Lung microvascular endothelial cell (primary cell): Measurements from ENCODE around the gene KCNK18. TPM values are rescaled to one million over a fixed set of nuclear protein-coding genes. Genes with fewer than 3 reads are reported as not detected.
"Not testable (repeated sequence)": the region's sequence is repeated elsewhere in the genome, so short reads cannot be mapped to it uniquely, and the experiment has no call there.

ENCODE experiments used
- DNase-seq, 2 donors: peaks; one replicate each; pipeline versions ENCODE4 v3.0.0 to v3.0.0-alpha.2; 2010; ENCODE audit warnings: low read depth in 2 of 2
- total RNA-seq: library from RNA; depleted of rRNA; stranded (reverse); fragments of >200 nt; gene quantifications from 2 replicates; pipeline ENCODE4 v1.2.1, GENCODE V29; 2014

KCNK18 gene
- total RNA-seq, 1 donor from 2014 or later: not detected

DNA sequence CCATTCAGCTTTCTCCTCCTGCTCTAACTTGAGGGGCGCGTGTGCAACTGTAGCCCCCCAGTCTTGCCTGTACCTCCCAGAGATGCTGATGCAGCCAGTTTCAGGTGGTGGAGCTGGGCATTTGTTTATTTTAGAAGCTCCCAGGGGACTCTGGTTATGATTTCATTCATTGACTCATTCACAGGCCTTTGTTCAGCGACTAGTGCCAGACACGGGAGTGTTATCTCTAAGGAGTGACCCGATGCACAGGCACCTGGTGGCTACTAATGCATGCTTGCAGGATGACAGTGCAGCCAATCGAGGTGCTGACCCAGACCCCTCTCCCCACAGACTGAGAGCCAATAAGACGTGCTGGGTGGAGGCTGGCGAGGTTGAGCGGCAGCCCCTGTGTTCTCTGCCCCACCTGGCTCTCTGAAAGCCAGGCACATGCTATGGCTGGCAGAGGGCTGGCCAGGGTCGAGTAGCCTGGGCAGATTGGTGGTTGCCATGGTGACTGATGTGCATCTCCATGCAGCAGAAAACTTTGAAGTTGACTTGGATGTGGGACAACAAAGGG, 23.9 kb downstream of the KCNK18 start:
- no peak for DNase-seq

DNA sequence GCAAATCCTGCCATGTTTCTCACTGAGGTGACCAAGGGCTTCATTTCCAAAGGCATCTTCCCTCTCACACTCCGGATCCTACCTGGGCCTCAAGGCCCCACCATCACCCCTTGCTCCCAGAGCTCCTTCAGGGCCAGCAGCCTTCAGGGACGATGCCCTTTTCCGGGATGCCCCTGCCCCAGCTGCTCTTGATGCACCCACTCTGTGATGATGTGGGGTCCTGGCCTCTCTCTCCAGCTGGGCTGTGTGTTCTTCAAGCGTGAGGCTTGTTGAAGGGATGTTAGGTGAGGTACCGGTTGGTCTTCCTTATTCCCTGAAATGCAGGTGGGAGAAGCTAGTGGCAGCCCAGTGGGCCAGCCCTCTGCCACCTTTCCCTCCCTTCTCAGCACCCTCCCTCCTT, 25.3 kb downstream of the KCNK18 start:
- no peak for DNase-seq

DNA sequence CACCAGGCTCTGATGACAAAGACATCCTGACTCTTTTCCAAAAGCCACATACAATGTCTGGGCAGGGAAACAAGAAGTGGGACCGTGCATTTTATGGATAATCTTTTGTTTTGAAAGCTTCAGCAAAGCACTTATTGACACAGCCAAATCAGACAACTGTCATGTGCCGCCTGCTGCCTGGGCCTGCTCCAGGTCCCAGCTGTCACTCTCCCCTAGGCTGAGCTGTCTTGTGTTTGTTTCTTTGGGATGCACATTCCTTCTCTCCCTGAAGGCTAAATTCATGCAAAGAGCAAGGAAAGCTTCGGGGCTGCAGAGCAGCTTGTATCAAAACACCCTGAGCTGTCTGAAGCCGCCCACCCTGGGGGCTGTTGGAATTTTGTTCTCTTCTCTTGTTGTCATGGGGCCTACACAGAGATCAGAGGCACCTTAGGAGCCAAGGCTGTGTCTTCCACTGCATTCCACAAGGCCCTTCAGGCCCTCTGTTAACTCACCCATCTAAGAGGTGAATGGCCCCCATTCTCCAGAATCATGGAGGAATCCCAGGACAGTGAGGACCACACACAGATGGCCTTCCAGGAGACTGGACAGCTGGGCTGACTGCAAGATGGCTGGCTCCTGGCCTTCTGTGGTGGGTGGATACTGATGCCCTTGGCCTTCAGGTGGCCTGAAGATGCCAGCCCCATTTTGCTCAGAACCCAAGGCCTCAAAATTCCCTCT, 25.8 kb downstream of the KCNK18 start:
- no peak for DNase-seq

DNA sequence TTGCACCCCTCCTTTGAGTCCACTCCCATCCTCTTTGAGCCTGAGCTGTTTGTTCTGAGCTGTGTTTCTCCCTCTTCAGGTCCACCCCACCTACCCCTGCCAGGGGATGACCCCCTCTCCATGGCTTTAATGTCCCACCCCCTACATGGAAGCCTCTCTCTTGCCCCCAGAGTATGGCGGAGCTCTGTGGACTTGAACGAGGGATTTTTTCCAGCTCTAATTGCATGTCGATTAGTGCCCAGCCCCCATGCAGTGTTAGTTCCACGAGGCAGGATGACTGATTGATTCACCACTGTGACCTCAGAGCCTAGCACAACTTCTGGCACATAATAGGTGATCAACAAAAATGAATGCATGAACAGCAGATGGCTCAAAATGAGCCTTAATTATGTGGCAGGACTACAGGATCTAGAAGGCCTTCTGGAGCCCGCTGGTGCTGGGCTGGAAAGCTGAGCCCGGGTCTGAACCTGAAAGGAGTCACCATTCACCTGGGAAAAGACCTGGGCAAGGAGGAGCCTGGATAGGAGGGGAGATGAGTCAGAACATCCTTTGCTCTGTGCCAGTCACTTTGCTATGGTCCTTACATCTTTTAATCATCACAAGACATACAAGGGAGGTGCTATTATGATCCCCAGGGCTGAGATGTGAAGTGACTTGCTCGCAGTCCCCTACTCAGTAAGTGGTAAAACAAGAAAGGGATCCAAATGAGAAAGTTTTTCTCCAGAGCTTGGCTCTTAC, 26.6 kb downstream of the KCNK18 start:
- no peak for DNase-seq

DNA sequence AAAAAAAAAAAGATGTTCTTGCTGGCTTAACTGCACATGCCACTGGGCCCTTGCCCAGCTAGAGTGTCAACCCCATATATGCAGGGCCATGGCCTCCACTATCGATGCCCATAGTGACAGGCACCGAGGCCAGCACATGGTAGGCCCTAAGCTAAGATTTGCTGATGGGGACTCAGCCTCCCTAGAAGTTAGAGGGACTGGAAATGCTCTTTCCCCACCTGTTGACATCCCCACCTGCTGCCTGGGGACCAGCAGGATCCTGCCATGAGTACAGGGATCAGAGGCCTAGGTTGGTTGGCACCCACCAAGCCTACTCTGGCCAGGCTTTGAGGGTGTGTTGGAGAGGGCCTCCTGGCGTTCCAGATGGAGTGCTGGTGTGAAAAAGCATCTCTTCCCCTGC, 27.6 kb downstream of the KCNK18 start:
- no peak for DNase-seq

DNA sequence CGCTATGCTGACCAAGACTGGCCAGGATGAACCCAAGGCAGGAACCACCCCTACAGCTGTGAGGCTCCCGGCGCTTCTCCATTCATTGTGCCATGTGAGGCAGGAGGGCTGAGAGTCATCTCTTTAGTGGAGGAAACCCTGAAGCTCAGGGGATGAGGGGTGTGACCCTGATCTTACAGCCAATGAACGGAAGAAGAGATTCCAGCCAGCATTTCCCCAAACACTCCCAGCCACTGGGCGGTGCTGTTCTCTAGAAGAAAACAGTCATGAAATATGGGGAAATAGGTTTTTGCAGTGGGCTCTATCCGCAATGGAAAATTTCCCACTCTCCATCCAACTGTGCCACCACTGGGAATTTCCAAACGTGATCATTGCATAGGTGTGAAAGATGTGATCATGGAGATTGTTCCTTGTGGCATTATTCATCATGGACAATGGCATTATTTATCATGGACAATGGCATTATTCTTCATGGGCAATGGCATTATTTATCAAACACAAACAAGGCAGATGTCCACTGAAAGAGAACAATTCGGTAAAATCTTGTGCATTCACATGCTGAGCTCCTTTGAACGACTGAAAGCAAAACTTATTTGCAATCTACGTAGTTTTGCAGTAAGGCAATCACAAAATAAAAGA, 29.6 kb downstream of the KCNK18 start:
- DNase-seq: peak; percentile 17 to 42

DNA sequence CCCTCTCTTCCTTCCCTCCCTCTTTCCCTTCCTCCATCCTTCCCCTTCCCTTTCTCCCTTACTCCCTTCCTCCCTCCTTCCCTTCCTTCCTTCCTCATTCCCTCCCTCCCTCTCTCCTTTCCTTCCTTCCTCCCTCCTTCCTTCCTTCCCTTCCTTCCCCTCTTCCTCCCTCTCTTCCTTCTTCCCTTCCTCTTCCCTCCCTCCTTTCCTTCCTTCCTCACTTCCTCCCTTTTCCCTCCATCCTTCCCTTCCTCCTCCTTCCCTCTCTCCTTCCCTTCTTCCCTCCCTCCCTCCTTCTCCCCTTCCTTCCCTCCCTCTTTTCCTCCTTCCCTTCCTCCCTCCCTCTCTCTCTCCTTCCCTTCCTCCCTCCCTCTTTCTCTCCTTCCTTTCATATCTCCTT, 30.9 kb downstream of the KCNK18 start:
- DNase-seq: no peak

DNA sequence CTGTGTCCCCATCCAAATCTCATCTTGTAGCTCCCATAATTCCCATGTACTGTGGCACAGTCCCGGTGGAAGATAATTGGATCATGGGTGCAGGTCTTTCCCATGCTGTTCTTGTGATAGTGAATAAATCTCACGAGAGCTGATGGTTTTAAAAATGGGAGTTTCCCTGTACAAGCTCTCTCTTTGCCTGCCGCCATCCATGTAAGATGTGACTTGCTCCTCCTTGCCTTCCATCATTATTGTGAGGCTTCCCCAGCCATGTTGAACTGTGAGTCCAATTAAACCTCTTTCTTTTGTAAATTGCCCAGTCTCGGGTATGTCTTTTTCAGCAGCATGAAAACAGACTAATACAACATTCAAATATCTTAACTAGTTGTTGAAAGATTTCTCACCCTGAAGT, 32.8 kb downstream of the KCNK18 start:
- DNase-seq: not testable (repeated sequence)

DNA sequence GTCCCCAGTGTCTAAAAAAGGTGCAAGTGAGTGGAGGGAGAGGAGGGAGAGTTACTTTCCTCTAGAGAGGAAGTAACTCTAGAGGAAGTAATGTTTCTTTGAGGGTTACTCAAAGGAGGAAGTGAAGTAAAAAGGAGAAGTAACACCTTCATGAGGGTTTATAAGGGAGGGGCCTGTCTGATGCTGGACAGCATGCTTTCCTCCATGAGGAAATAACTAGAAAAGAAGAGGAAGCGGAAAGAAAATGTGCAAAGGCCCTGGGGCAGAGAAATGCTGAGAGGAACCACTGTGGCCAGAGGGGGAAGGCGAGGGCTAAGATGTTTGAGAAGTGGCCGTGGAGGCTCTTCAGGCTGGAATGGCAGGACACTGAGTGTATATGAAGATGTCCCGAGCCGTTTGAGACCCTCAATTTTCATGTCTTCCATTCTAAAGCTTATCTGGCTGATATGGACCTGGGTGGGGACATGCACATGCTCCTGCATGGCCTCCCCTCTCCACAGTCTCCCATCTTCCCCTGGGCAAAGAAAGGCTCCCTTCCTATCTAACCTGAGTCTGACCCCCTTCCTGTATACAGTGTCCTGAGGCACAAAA, 40.2 kb downstream of the KCNK18 start:
- DNase-seq: no peak

DNA sequence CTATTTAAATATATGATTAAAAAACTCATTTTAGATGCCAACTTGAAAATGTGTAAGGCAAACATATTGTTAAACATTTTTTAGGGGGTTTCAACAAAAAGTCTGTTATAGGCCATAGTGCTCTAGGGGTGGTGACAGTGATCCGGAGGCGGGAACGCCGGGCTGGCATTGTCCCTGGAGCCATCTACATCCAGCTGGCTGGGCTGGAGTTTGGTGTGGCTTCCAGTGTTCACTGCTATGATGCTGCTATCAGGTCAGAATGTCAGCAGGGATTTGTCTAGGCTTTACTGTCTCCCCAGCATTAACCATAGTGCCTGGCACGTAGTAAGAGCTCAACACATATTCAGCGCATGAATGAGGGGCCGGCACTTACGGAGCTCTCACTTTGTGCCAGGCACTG, 41.8 kb downstream of the KCNK18 start:
- no peak for DNase-seq

DNA sequence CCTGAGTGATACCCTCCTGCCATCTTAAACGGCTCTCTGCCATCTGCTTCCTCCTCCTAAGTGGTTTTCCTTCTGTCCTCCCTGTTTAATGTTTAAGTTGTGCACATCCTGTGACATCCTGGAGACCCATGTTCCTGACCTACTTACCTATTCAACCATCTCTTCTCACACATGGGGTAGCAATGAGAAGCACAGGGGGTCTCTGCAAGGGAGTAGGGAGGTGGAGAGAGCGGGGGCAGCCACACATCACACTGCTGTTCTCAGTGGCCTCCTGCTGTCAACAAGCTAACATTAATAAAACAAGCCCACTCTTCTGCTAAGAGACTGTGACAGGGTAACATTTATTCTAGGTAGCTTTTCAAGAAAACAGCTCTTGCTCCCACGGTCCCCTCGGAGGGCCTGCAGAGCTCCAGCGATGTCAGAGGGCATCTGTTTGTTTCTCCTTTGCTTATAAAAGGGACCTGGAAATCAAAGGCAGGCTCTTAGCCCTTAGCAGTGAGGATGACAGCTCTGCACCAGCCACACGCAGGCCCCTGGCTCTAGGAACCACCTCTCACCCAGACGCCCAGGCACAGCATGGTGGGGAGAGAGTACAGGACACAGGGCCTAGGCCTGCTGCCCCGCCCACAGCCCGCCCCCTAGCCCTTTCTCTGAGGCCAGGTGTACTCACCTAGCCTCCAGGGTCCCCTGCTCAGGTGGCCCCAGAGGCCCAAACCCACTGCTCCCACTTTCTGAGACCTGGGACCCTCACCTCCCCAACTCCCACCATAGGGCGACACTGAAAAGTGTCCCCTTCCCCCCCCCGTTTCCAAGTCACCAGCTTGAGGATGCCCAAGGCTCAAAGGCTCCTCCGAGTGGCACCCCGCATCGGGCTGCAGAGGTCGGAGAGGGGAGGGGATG, 42.7 kb downstream of the KCNK18 start:
- no peak for DNase-seq

DNA sequence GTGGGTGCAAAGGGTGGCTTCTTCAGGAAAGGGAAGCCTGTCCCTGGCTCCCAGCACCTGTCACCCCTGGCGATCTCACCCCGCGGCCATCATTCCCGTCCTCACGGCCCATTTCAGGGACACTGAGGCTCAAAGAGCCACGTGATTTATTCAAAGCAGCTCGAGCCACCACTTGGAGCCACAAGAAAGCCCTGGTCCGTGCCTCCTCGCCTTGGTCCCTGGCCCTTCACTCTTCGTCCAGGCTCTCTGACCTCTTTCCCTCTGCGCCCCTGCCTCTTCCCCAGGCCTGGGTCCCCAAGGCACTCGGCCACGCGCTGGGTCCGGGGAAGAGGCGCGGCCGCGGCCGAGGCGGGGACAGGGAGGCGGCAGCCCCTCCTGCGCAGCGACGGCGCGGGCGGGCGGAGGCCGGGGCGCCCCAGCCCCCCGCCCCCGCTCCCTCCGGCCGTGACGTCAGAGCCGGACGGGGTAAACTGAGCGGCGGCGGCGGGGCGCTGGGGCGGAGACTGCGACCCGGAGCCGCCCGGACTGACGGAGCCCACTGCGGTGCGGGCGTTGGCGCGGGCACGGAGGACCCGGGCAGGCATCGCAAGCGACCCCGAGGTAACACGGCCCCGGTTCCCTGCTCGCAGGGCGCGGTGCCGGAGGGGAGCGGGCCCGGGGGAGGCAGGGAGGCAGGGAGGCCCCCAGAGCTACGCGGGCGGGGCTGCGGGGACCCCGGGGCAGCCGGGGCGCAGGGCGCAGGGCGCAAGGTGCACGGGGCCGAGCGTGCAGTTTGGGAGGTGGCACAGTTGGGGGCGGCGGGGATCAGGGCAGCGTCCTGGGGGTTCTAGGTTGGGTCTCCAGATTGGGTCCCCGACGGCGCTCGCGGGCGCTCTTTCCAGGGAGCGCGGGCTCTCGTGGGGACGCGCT, 43.6 kb downstream of the KCNK18 start, which contains the start of gene SLC18A2:
SLC18A2 (plus strand) TSS at position 494 of the 909 bp plus-strand sequence. CDS start 580 bp downstream, outside the sequence.
- no peak for DNase-seq

DNA sequence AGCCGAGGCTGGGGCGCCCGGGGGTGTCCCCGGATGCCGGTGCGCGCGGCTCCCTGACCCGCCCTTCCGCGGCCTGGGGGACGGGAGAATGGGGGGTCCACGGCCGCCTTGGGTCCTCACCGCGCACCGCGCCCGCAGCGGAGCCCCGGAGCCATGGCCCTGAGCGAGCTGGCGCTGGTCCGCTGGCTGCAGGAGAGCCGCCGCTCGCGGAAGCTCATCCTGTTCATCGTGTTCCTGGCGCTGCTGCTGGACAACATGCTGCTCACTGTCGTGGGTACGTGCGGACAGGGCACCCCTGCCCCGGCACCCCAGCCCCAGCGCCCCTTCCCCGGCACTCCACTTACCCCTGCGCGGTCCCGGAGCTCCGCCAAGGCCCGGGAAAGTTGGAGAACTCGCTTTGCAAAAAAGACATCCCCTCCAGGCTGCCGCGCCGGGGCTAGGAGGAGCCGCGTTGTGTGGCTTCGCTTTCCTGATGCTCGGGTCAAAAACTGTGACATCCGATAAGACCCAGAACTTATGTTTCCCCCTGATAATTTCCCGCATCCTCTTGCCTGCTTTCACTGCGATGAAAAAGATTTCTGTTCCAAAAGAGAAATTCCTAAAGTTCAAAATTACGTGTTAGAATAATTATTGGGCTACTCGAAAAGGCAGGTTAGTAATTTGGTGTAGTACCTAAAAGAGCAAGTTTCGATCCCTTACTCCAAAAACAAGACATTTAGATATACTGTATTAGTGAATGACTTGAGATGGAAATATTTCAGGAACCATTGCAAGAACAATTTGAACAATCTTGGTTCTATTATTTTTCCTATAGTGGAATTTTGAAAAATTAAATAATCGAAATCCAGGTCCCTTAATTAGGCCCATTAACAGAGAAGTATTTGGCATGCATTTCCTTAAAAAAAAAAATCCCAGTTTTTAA, 44.5 kb downstream of the KCNK18 start:
- DNase-seq: peak; percentile 8 to 42

DNA sequence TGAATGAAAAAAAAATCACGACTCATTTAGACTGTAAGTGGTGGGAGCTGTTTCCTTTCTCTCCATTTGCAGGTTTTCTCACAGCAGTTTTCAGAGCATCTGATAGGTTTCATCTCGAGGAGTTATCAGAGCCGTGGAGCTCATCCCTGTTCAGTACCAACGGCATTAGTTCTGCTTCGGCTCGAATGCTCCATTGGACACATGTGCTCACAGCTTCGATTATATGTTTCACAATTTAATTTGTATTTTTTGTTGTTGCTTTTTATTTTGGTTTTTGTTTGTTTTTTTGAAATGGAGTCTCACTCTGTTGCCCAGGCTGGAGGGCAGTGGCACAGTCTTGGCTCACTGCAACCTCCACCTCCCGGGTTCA, 45.2 kb downstream of the KCNK18 start:
- no peak for DNase-seq

DNA sequence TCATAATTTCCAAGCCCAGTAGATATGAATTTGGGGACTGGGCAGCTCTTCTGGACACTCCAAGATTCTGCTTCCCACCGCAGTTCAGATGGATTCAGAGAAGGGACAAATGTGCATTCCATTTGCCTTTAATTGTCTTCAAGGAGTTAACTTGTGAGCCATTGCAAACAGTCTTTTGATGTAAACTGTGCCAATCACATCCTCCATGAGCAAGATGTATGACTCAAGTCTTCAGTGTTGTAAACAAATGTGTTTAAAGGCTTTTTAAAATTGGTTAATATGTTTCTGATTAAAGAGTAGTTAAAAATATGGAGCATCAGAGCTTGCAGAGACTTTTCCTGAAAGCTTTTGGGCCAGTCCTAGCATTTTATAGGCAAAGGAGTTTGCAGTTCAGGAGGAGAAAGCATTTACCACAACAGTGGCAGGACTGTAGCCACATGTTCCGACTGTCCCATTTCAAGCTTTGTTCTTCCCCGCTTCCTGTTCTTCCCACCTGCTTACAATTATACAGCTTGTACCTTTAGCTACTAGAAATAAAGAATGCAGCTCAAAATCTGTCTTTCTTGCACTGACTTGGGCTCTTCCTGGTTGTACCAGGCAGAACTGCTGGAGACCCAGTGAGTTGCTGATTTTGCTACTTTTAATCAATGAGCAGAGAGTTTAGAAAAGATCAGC, 49.8 kb downstream of the KCNK18 start:
- DNase-seq: no peak

DNA sequence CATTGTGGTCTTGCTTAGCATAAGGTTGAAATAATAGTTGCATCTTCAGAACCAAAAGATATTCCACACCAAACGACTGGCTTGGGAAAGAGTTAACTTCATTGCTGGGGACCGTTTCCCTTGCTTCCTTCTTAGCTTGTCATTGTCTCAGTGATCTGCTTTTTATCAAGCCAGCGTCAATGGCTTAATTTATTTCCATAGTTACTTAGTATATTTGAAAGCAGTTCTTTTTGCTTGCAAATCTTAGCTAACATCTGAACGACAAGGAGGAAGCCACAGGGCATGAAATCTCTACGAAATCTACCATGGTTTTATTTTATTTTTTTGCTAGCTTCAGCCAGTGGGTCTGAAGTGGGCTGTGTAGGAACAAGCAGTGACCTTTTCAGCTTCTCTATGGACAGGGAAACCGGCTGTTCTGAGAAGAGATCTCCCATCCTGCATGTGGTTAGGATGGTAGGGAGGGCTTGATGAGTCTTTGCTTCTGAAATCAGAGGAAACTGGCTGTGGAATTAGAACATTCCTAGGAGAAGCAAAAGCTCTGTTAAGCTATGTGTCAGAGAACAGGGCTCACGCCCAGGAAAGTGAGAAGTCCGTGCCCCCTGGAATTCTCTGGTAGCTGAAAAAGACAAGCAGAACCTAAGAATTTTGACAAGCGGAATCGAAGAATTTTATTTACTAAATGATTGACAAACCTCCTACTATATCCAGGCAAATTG, 51.6 kb downstream of the KCNK18 start:
- no peak for DNase-seq

DNA sequence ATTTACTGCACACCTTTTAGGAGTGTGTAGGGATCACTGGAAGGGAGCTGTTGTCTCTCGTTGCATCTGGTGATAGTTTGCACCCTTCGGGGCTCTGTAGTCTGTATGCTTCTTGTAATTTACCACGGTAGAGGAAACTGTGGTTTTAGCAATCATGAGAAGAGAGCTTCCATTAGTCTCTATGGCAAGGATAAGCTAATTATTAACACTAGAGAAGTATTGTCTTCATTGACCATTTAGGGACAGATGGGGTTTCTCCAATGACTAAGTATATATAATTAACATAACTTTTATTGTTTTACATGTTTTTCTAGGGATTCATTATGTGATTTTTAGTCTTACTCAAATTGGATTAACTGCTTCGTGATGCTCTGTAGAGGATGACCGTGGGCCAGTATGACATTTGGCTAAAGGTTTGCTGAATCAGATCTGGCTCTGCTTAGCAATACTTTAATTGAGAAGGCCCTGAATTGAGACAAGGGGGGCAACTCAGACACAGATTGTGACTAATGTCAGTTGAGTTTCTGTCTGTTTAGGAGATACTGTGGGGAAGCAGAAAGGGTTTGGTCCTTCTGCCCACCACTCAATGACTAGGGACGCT, 52.3 kb downstream of the KCNK18 start:
- DNase-seq: no peak
